BE2C (cell line): ENCODE results near the gene FRMD1.

ENCODE experiments used
- DNase-seq: peaks from one replicate; pipeline ENCODE4 v3.0.0-alpha.2; 2020
- H3K27me3 ChIP-seq: fragments of 250-450 bp; sonication (Bioruptor Pico); 2 replicates; pipeline ENCODE4 v1.5.1; 2020; ENCODE audit warnings: mild to moderate bottlenecking
- H3K36me3 ChIP-seq: fragments of 250-450 bp; sonication (Bioruptor Pico); 2 replicates; pipeline ENCODE4 v1.5.1; 2020; ENCODE audit warnings: mild to moderate bottlenecking
- H3K4me1 ChIP-seq: fragments of 250-450 bp; sonication (Bioruptor Pico); 2 replicates; pipeline ENCODE4 v1.5.1; 2020
- H3K4me3 ChIP-seq: 2 replicates; pipeline ENCODE4 v1.5.1; 2011; ENCODE audit warnings: low read depth, low read length
- H3K9me3 ChIP-seq: fragments of 250-450 bp; sonication (Bioruptor Pico); 2 replicates; pipeline ENCODE4 v1.5.1; 2020
- TF ChIP-seq, protein P1 (sequence below): IDR thresholded peaks from 2 replicates; pipeline ENCODE4 v1.5.1; 2012; ENCODE audit warnings: mild to moderate bottlenecking, low read depth, low read length

The FRMD1 gene

GRCh38 chr6:168098431-168098861 is 19.4 kb upstream of the FRMD1 start:
- H3K27me3 ChIP-seq, result no peaks in the 10 kb centered on the region
- no peak for DNase-seq
- no peaks in the 10 kb centered on the region for H3K9me3 ChIP-seq
- TF ChIP-seq, protein P1, sequence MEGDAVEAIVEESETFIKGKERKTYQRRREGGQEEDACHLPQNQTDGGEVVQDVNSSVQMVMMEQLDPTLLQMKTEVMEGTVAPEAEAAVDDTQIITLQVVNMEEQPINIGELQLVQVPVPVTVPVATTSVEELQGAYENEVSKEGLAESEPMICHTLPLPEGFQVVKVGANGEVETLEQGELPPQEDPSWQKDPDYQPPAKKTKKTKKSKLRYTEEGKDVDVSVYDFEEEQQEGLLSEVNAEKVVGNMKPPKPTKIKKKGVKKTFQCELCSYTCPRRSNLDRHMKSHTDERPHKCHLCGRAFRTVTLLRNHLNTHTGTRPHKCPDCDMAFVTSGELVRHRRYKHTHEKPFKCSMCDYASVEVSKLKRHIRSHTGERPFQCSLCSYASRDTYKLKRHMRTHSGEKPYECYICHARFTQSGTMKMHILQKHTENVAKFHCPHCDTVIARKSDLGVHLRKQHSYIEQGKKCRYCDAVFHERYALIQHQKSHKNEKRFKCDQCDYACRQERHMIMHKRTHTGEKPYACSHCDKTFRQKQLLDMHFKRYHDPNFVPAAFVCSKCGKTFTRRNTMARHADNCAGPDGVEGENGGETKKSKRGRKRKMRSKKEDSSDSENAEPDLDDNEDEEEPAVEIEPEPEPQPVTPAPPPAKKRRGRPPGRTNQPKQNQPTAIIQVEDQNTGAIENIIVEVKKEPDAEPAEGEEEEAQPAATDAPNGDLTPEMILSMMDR, result no peak
- H3K4me1 ChIP-seq, result no peaks in the 10 kb centered on the region
- H3K4me3 ChIP-seq, result no peak overlapping the region
- H3K36me3 ChIP-seq, result no peaks in the 10 kb centered on the region

GRCh38 chr6:168097621-168098430 is 18.8 kb upstream of the FRMD1 start:
- no peaks in the 10 kb centered on the region for H3K27me3 ChIP-seq
- TF ChIP-seq, protein P1, result no peak
- no peaks in the 10 kb centered on the region for H3K36me3 ChIP-seq
- no peaks in the 10 kb centered on the region for H3K4me1 ChIP-seq
- H3K4me3 ChIP-seq, result no peak overlapping the region
- no peaks in the 10 kb centered on the region; the same call in 1 of the 2 replicates for H3K9me3 ChIP-seq
- no peak for DNase-seq

- Histone ChIP-seq H3K4me3 (no peak overlapping the region), H3K27me3 (no peaks in the 10 kb centered on the region), H3K36me3 (no peaks in the 10 kb centered on the region), H3K9me3 (no peaks in the 10 kb centered on the region; the same call in 1 of the 2 replicates), H3K4me1 (no peaks in the 10 kb centered on the region)
- no peak for DNase-seq
- TF ChIP-seq, protein P1, result no peak
These were observed 18.2 kb upstream of the FRMD1 start for GRCh38 chr6:168097221-168097620.

GRCh38 chr6:168096271-168096764 is 17.3 kb upstream of the FRMD1 start:
- no peak overlapping the region for H3K4me3 ChIP-seq
- H3K9me3 ChIP-seq, result no peaks in the 10 kb centered on the region; the same call in 1 of the 2 replicates
- no peak for DNase-seq
- no peaks in the 10 kb centered on the region for H3K27me3 ChIP-seq
- TF ChIP-seq, protein P1, result no peak
- H3K4me1 ChIP-seq, result no peaks in the 10 kb centered on the region
- H3K36me3 ChIP-seq, result no peaks in the 10 kb centered on the region

DNA sequence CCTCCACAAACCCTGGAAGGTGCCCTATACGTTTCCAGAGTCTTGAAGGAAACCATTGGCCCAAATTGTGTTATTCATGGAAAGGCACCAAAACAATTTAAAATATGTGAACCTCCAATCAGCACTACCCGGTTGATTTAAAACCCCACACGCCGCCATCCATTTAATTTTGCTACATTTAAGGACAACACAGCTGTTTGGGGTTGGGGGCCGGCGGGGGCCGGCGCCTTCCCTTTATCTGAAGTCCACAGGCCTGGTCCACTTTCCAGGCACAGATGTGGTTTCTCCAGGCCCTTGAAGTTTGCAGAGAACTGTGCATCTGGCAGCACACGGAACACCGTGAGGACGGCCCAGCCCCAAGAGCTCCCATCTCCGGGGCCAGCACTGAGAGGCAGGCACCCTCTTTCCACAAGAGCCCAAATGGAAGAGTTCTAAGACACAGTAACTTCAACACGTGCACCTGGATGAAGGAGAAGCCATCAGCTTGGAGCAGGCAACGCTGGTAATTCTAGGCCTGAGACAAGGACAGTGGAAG is 16.8 kb upstream of the FRMD1 start:
- Histone ChIP-seq H3K4me3 (no peak overlapping the region), H3K36me3 (no peaks in the 10 kb centered on the region), H3K4me1 (no peaks in the 10 kb centered on the region), H3K9me3 (no peaks in the 10 kb centered on the region; the same call in 1 of the 2 replicates), H3K27me3 (no peaks in the 10 kb centered on the region)
- TF ChIP-seq, protein P1, result no peak
- no peak for DNase-seq
